GM12892 (cell line): ENCODE measurements around the gene ULK4.

Experiments
- POLR2A ChIP-seq: IDR thresholded peaks from 2 replicates; pipeline ENCODE4 v1.6.1; 2011; ENCODE audit warnings: low read depth, low read length, control low read depth
- POLR2AphosphoS5 ChIP-seq: IDR thresholded peaks from 2 replicates; pipeline ENCODE4 v1.6.1; 2011; ENCODE audit warnings: low read depth, low read length, control low read depth

- no peak for TF ChIP-seq POLR2A
- TF ChIP-seq POLR2AphosphoS5 = no peak
Measured at GRCh38 chr3:41900265-41900664, 61.6 kb downstream of the ULK4 start.
